H1 (cell line): ENCODE data around the gene NOL3. TPM values are rescaled to one million over a fixed set of nuclear protein-coding genes. Genes with fewer than 3 reads are reported as not detected.

Source experiments
- CTCF ChIA-PET: fragments of 300-600 bp; sonication (Branson Sonifier 250); formaldehyde crosslinking; loops from one replicate; lab custom pipeline; 2021; ENCODE audit not compliant: partially characterized antibody; lab: Charles Lee
- POLR2A ChIA-PET: fragments of 300-600 bp; sonication (Branson Sonifier 250); formaldehyde crosslinking; loops from one replicate; lab custom pipeline; 2021; ENCODE audit warnings: inconsistent platforms; ENCODE audit not compliant: partially characterized antibody; lab: Charles Lee
- DNase-seq, 2 experiments: peaks; one replicate each; pipeline versions ENCODE4 v3.0.0 to v3.0.0-alpha.2; 2010 to 2022; ENCODE audit warnings: low spot score in 2 of 2, low read depth in 1 of 2, mixed read lengths in 1 of 2
- FAIRE-seq: peaks from 2 replicates; lab custom pipeline; 2011; peaks lifted over from hg19 to GRCh38; lab: Jason Lieb, UNC
- H2AFZ ChIP-seq: 2 replicates; pipeline ENCODE4 v1.8.1; 2012; ENCODE audit warnings: low read length, inconsistent platforms
- H2AK5ac ChIP-seq: 2 replicates; pipeline ENCODE4 v1.6.1; 2013; ENCODE audit warnings: low read depth, low read length
- H2BK120ac ChIP-seq: replicated peaks from 2 replicates; pipeline ENCODE3; 2013; ENCODE audit warnings: low read depth, low read length, inconsistent platforms
- H2BK12ac ChIP-seq: 2 replicates; pipeline ENCODE4 v1.6.1; 2013; ENCODE audit warnings: low read depth, low read length
- H2BK15ac ChIP-seq: 2 replicates; pipeline ENCODE4 v1.6.1; 2013; ENCODE audit warnings: low read length
- H2BK20ac ChIP-seq: 2 replicates; pipeline ENCODE4 v1.6.1; 2013; ENCODE audit warnings: low read length
- H2BK5ac ChIP-seq: 2 replicates; pipeline ENCODE4 v1.6.1; 2013; ENCODE audit warnings: low read depth, low read length
- H3K14ac ChIP-seq: 2 replicates; pipeline ENCODE4 v1.6.1; 2013; ENCODE audit warnings: inconsistent platforms; ENCODE audit not compliant: insufficient read length
- H3K18ac ChIP-seq: 2 replicates; pipeline ENCODE4 v1.6.1; 2013; ENCODE audit warnings: low read length; ENCODE audit errors: extremely low read depth
- H3K23ac ChIP-seq: 2 replicates; pipeline ENCODE4 v1.6.1; 2013; ENCODE audit warnings: inconsistent platforms; ENCODE audit not compliant: insufficient read length
- H3K23me2 ChIP-seq: 2 replicates; pipeline ENCODE4 v1.6.1; 2013; ENCODE audit warnings: low read depth, low read length
- H3K27ac ChIP-seq: 2 replicates; pipeline ENCODE4 v1.6.1; 2011; ENCODE audit warnings: low read depth, low read length, inconsistent platforms
- H3K27me3 ChIP-seq, 4 experiments: replicated peaks in 1 of 4; 1 replicate in 1 of 4; 2 replicates in 3 of 4; pipeline versions ENCODE4 v1.6.1 to v1.8.1; 2011 to 2013; ENCODE audit warnings: low read length in 3 of 4, mild to moderate bottlenecking in 3 of 4, inconsistent platforms in 2 of 4, mixed read lengths in 2 of 4, moderate library complexity in 1 of 4; ENCODE audit not compliant: control insufficient read depth in 3 of 4, insufficient read depth in 3 of 4; ENCODE audit errors: extremely low read depth in 1 of 4
- H3K36me3 ChIP-seq, 4 experiments: 2 replicates each; pipeline versions ENCODE4 v1.6.1 to v1.8.1; 2011 to 2013; ENCODE audit warnings: mild to moderate bottlenecking in 4 of 4, low read length in 3 of 4, moderate library complexity in 2 of 4, control low read depth in 1 of 4, inconsistent platforms in 1 of 4; ENCODE audit not compliant: insufficient read depth in 4 of 4, control insufficient read depth in 2 of 4
- H3K4ac ChIP-seq: replicated peaks from 2 replicates; pipeline ENCODE3; 2013; ENCODE audit warnings: low read length, low read depth, mixed read lengths, inconsistent platforms; ENCODE audit not compliant: insufficient read length
- H3K4me1 ChIP-seq, 4 experiments: replicated peaks in 1 of 4; 1 replicate in 1 of 4; 2 replicates in 3 of 4; pipeline versions ENCODE4 v1.6.1 to v1.8.1; 2011 to 2013; ENCODE audit warnings: low read length in 3 of 4, inconsistent platforms in 2 of 4, mixed read lengths in 1 of 4; ENCODE audit not compliant: insufficient read depth in 4 of 4, control insufficient read depth in 3 of 4
- H3K4me2 ChIP-seq, 2 experiments: 2 replicates each; pipeline versions ENCODE4 v1.6.1 to v1.8.1; 2011 to 2013; ENCODE audit warnings: low read depth in 2 of 2, low read length in 2 of 2, control low read depth in 1 of 2, inconsistent platforms in 1 of 2, mild to moderate bottlenecking in 1 of 2; ENCODE audit not compliant: insufficient read depth in 1 of 2
- H3K4me3 ChIP-seq, 4 experiments: fragments of 200-600, 300-600 bp in 1 of 4; sonication (generic), shearing (Covaris generic), sonication (Bioruptor Twin) in 1 of 4; 2 replicates each; pipeline versions ENCODE4 v1.5.1 to v1.8.1; 2011 to 2016; ENCODE audit warnings: low read length in 4 of 4, low read depth in 3 of 4, control low read depth in 2 of 4, inconsistent platforms in 2 of 4, mild to moderate bottlenecking in 2 of 4, mixed read lengths in 1 of 4, moderate library complexity in 1 of 4; ENCODE audit not compliant: insufficient read depth in 2 of 4; ENCODE audit errors: extremely low read depth in 1 of 4
- H3K56ac ChIP-seq: replicated peaks from 2 replicates; pipeline ENCODE3; 2013; ENCODE audit warnings: low read depth, mild to moderate bottlenecking, mixed read lengths, low read length, inconsistent platforms; ENCODE audit not compliant: insufficient read length
- H3K79me1 ChIP-seq: 2 replicates; pipeline ENCODE4 v1.6.1; 2013; ENCODE audit warnings: low read depth, low read length, control low read depth
- H3K79me2 ChIP-seq, 2 experiments: 2 replicates each; pipeline versions ENCODE4 v1.6.1 to v1.8.1; 2012 to 2013; ENCODE audit warnings: low read length in 2 of 2, mild to moderate bottlenecking in 2 of 2, inconsistent platforms in 1 of 2; ENCODE audit not compliant: insufficient read depth in 2 of 2, control insufficient read depth in 1 of 2
- H3K9ac ChIP-seq, 4 experiments: replicated peaks in 1 of 4; 1 replicate in 1 of 4; 2 replicates in 3 of 4; pipeline versions ENCODE4 v1.6.1 to v1.8.1; 2011 to 2013; ENCODE audit warnings: low read depth in 3 of 4, low read length in 3 of 4, control low read depth in 2 of 4, mild to moderate bottlenecking in 2 of 4, moderate library complexity in 2 of 4, inconsistent platforms in 1 of 4; ENCODE audit errors: extremely low read depth in 1 of 4
- H3K9me3 ChIP-seq, 2 experiments: 2 replicates each; pipeline versions ENCODE4 v1.6.1 to v1.8.1; 2012 to 2013; ENCODE audit warnings: mild to moderate bottlenecking in 2 of 2, moderate library complexity in 2 of 2, control low read depth in 1 of 2, inconsistent platforms in 1 of 2, low read depth in 1 of 2, low read length in 1 of 2, mixed read lengths in 1 of 2; ENCODE audit not compliant: insufficient read depth in 2 of 2
- H4K20me1 ChIP-seq, 2 experiments: replicated peaks in 1 of 2; 2 replicates each; pipeline versions ENCODE3 to v1.8.1; 2011 to 2013; ENCODE audit warnings: inconsistent platforms in 2 of 2, low read length in 2 of 2, mild to moderate bottlenecking in 1 of 2; ENCODE audit not compliant: insufficient read depth in 2 of 2, control insufficient read depth in 1 of 2
- H4K5ac ChIP-seq: 2 replicates; pipeline ENCODE4 v1.6.1; 2013; ENCODE audit warnings: low read length, low read depth, mixed read lengths, inconsistent platforms; ENCODE audit not compliant: insufficient read length
- H4K8ac ChIP-seq: 2 replicates; pipeline ENCODE4 v1.8.0; 2013; ENCODE audit warnings: mild to moderate bottlenecking, moderate library complexity, low read length, inconsistent platforms; ENCODE audit not compliant: insufficient read depth; ENCODE audit errors: extremely low read depth
- H4K91ac ChIP-seq: replicated peaks from 2 replicates; pipeline ENCODE3; 2013; ENCODE audit warnings: low read length, mixed read lengths, inconsistent platforms; ENCODE audit not compliant: insufficient read length
- CREB1 ChIP-seq: IDR thresholded peaks from 2 replicates; pipeline ENCODE4 v1.6.1; 2012; ENCODE audit warnings: inconsistent platforms
- CTBP2 ChIP-seq: IDR thresholded peaks from 2 replicates; pipeline ENCODE4 v1.7.0; 2011; ENCODE audit warnings: borderline replicate concordance, mild to moderate bottlenecking, moderate library complexity, mixed read lengths, low read length; ENCODE audit not compliant: insufficient read depth, insufficient read length
- CTCF ChIP-seq, 3 experiments: IDR thresholded peaks; 1 replicate in 2 of 3; 2 replicates in 1 of 3; pipeline versions ENCODE4 v1.5.1 to v1.6.1; 2011; ENCODE audit warnings: low read length in 3 of 3, mild to moderate bottlenecking in 3 of 3, inconsistent platforms in 2 of 3, low read depth in 1 of 3, moderate library complexity in 1 of 3; ENCODE audit not compliant: insufficient read depth in 1 of 3; ENCODE audit errors: control extremely low read depth in 1 of 3
- EZH2 ChIP-seq: fragments of 200-600 bp; sonication (generic); IDR thresholded peaks from 2 replicates; pipeline ENCODE4 v1.7.1; 2012; ENCODE audit warnings: low read depth, mild to moderate bottlenecking, moderate library complexity, low read length, inconsistent platforms; ENCODE audit not compliant: severe bottlenecking
- GABPA ChIP-seq: IDR thresholded peaks from 2 replicates; pipeline ENCODE4 v1.6.1; 2011; ENCODE audit warnings: mild to moderate bottlenecking, low read length, moderate library complexity, borderline replicate concordance; ENCODE audit not compliant: insufficient read depth
- RBBP5 ChIP-seq: IDR thresholded peaks from 2 replicates; pipeline ENCODE4 v1.7.1; 2012; ENCODE audit warnings: low read depth, mild to moderate bottlenecking, inconsistent platforms, low read length, moderate library complexity, borderline replicate concordance
- SIX5 ChIP-seq: IDR thresholded peaks from 2 replicates; pipeline ENCODE4 v1.6.1; 2011; ENCODE audit warnings: mild to moderate bottlenecking, low read depth, low read length
- SP1 ChIP-seq: IDR thresholded peaks from 2 replicates; pipeline ENCODE4 v1.6.1; 2011; ENCODE audit warnings: low read depth, low read length
- SP2 ChIP-seq: IDR thresholded peaks from 2 replicates; pipeline ENCODE4 v1.6.1; 2012; ENCODE audit warnings: mild to moderate bottlenecking, low read length, inconsistent platforms
- WGBS, 2 experiments: shearing (Covaris generic) in 1 of 2; methylation state at CpG; one replicate each; pipeline versions ENCODE4 v1.1.6 to v1.1.7; 2013 to 2015; ENCODE audit warnings: low lambda C conversion rate in 2 of 2, mixed read lengths in 2 of 2, inconsistent platforms in 1 of 2, low coverage in 1 of 2, missing lambda C conversion rate in 1 of 2; ENCODE audit not compliant: insufficient replicate concordance in 2 of 2, insufficient coverage in 1 of 2, insufficient read length in 1 of 2; ENCODE audit errors: extremely low coverage in 1 of 2, missing lambda C conversion rate in 1 of 2; 5-methylcytosine and 5-hydroxymethylcytosine counted together
- polyA plus RNA-seq, 7 experiments: library from polyadenylated mRNA; depleted of rRNA in 3 of 7; stranded (reverse) in 5 of 7; unstranded in 2 of 7; fragments of >200 nt in 5 of 7; fragments of 200-250 nt in 2 of 7; gene quantifications; 1 replicate in 5 of 7; 2 replicates in 1 of 7; 4 replicates in 1 of 7; pipeline versions ENCODE4 v1.2.1 to v1.2.3, GENCODE V29; 2011 to 2013; ENCODE audit warnings: missing spikeins in 2 of 7, mixed read lengths in 2 of 7
- total RNA-seq: library from RNA; stranded (reverse); fragmentation: NEBNext Ultra II Directional; extraction: Animal tissue kit (Norgen Biotek cat#: 25700); gene quantifications from 2 replicates; pipeline ENCODE4 v1.2.1, GENCODE V29; 2021

NOL3 gene
- total and polyA plus RNA-seq, 2 of the 8 experiments (the other 6 are each of a cell fraction or from before 2014, with no cell fraction given) = 2.2 to 4.6 TPM

GRCh38 chr16:67187175-67187890 lies 17.0 kb downstream of the NOL3 start:
- Histone ChIP-seq H4K8ac (no peak overlapping the region; the same call in 1 of the 2 replicates), H3K23me2 (peaks cover 13% of the 10 kb centered on the region; the same call in 1 of the 2 replicates), H4K20me1 (peaks cover 2 to 17% of the 10 kb centered on the region in 2 experiments), H2BK12ac (no peak overlapping the region), H3K9me3 (no peaks in the 10 kb centered on the region), H2AK5ac (no peak overlapping the region), H3K14ac (no peak overlapping the region), H3K4me2 (no peak overlapping the region), H4K5ac (no peak overlapping the region), H3K4me1 (peaks cover 0 to 17% (median 10%) of the 10 kb centered on the region in 4 experiments; a peak in 6 of 7 replicates), H2BK120ac (no peak overlapping the region), H2AFZ (no peak overlapping the region), H2BK15ac (no peak overlapping the region), H3K36me3 (no peaks in the 10 kb centered on the region; a peak in 1 of 8 replicates), H3K9ac (no peak overlapping the region), H3K18ac (no peak overlapping the region), H3K4me3 (no peak overlapping the region), H3K79me2 (peaks cover under 1 to 7% of the 10 kb centered on the region in 2 experiments), H3K23ac (no peak overlapping the region), H3K4ac (peak overlapping the region; percentile 69), H2BK5ac (no peak overlapping the region), H3K27me3 (peaks cover 8 to 32% (median 19%) of the 10 kb centered on the region in 4 experiments), H3K27ac (no peak overlapping the region), H2BK20ac (no peak overlapping the region), H4K91ac (no peak overlapping the region), H3K56ac (no peak overlapping the region), H3K79me1 (peaks cover under 1% of the 10 kb centered on the region; the same call in 1 of the 2 replicates)
- no peak for FAIRE-seq
- 91% methylated on average over 24 of the region's 26 CpGs; no CpG with 5 or more reads in 1 of the 2 experiments for WGBS, 2 experiments
- ChIA-PET POLR2A (interaction anchor here (0.5 to 1.6 kb wide), 4 partner anchors 11 to 235 kb away, joined by 3 to 8 read pairs (median 4); no protein-coding TSS in a partner anchor), CTCF (interaction anchor here (0.6 to 9.3 kb wide), 9 partner anchors 12 to 756 kb away, joined by 3 to 151 read pairs (median 3); partner anchors contain the start of genes ELMO3, FBXL8, HSF4 and LCAT)
- DNase-seq = no peak
- no peak for TF ChIP-seq SP2
- no peak for TF ChIP-seq GABPA
- TF ChIP-seq CREB1 = no peak
- TF ChIP-seq CTBP2 = no peak
- TF ChIP-seq SIX5 = no peak
- TF ChIP-seq RBBP5 = no peak
- TF ChIP-seq SP1 = no peak
- TF ChIP-seq CTCF (IDR thresholded peaks at IDR 0.05; ENCODE audit: control extremely low read depth in 1 of 3, insufficient read depth in 1 of 3, low read depth in 1 of 3, low read length in 3 of 3) = no peak
- TF ChIP-seq EZH2 = no peak
